HuH-7 (cell line): ENCODE data around the gene LSM14B.
A peak's percentile ranks its signal among the peaks of the same experiment; 100 is the strongest.

Source experiments
- DNase-seq: peaks from one replicate; pipeline ENCODE4 v3.0.0; 2011; ENCODE audit warnings: low spot score

LSM14B gene

GRCh38 chr20:62133051-62133845, 11.0 kb downstream of the LSM14B start:
- DNase-seq = no peak

- DNase-seq = no peak
Measured at GRCh38 chr20:62133864-62134263, 11.6 kb downstream of the LSM14B start.

- no peak for DNase-seq
Measured at GRCh38 chr20:62134735-62135231, 12.5 kb downstream of the LSM14B start.

GRCh38 chr20:62135573-62136266, 13.4 kb downstream of the LSM14B start:
- no peak for DNase-seq

- DNase-seq = peak; percentile 83
Measured at GRCh38 chr20:62136283-62137091, 14.2 kb downstream of the LSM14B start.

GRCh38 chr20:62137092-62137384, 14.8 kb downstream of the LSM14B start:
- no peak for DNase-seq

- no peak for DNase-seq
Measured at GRCh38 chr20:62137478-62138203, 15.4 kb downstream of the LSM14B start.

- no peak for DNase-seq
Measured at GRCh38 chr20:62138204-62138543, 15.9 kb downstream of the LSM14B start.

GRCh38 chr20:62138912-62139311, 16.6 kb downstream of the LSM14B start:
- no peak for DNase-seq

GRCh38 chr20:62139636-62140035, 17.4 kb downstream of the LSM14B start:
- no peak for DNase-seq

GRCh38 chr20:62141043-62141396, 18.7 kb downstream of the LSM14B start:
- no peak for DNase-seq

GRCh38 chr20:62141397-62142251, 19.3 kb downstream of the LSM14B start:
- DNase-seq = peak; percentile 69

- DNase-seq = no peak
Measured at GRCh38 chr20:62142252-62143080, 20.2 kb downstream of the LSM14B start.

- DNase-seq = peak; percentile 97
Measured at GRCh38 chr20:62143081-62143956, 21.0 kb downstream of the LSM14B start, which contains the start of the genes PSMA7 and SS18L1. Gene PSMA7, minus strand, starts transcription at chr20:62143394. Its CDS starts 91 bp downstream, at chr20:62143303. Gene SS18L1, plus strand, starts transcription at chr20:62143769. Its CDS starts 52 bp downstream, at chr20:62143821.

- peak; percentile 86 for DNase-seq
Measured at GRCh38 chr20:62143957-62144825, 21.9 kb downstream of the LSM14B start.

- no peak for DNase-seq
Measured at GRCh38 chr20:62145688-62146018, 23.4 kb downstream of the LSM14B start.

GRCh38 chr20:62146019-62146755, 23.9 kb downstream of the LSM14B start:
- DNase-seq = no peak

GRCh38 chr20:62147125-62147524, 24.9 kb downstream of the LSM14B start:
- no peak for DNase-seq
